GM21576 (cell line): ENCODE results near the gene KRTAP9-9.
"Not testable (repeated sequence)": the region's sequence is repeated elsewhere in the genome, so short reads cannot be mapped to it uniquely, and the experiment has no call there.

ENCODE experiments used
- ATAC-seq: cut with Tn5 transposase; IDR thresholded peaks from one replicate; pipeline ENCODE4 v1.9.1; 2021; ENCODE audit warnings: mild to moderate bottlenecking, moderate library complexity; ENCODE audit not compliant: unreplicated experiment

KRTAP9-9 gene

GRCh38 chr17:41264599-41264998 is 9.4 kb downstream of the KRTAP9-9 start:
- no peak for ATAC-seq

GRCh38 chr17:41265078-41265477 is 9.9 kb downstream of the KRTAP9-9 start, which contains the start of gene KRTAP9-6:
TSS of gene KRTAP9-6 (plus strand) at chr17:41265378. CDS start at chr17:41265378, 0 bp downstream.
- ATAC-seq, result no peak

DNA sequence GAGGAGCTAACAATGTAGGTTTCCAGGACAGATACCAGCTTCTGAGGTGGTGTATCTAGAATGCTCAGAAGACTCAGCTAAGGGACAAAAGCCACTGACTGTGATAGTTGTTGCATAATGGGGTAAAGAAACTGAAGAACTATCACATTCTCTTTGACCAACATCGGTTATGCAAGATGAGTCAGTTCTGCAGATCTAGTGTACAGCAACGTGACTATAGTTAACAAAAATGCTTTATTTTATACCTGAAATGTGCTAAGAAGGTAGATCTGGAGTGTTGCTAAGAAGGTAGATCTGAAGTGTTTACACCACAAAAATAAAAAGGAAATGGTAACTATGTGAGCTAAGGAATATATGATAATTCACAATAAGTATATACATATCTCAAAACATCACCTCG is 12.5 kb downstream of the KRTAP9-9 start:
- no peak for ATAC-seq

- ATAC-seq, result not testable (repeated sequence)
These were observed 16.1 kb downstream of the KRTAP9-9 start for GRCh38 chr17:41271323-41271722.

GRCh38 chr17:41271858-41272257 is 16.7 kb downstream of the KRTAP9-9 start:
- ATAC-seq, result no peak

GRCh38 chr17:41275648-41276190 is 20.5 kb downstream of the KRTAP9-9 start, which contains the start of gene KRTAP9-7:
TSS of gene KRTAP9-7 (plus strand) at chr17:41275698. CDS start at chr17:41275698, 0 bp downstream.
- ATAC-seq, result not testable (repeated sequence)

GRCh38 chr17:41278176-41278955 is 23.2 kb downstream of the KRTAP9-9 start:
- no peak for ATAC-seq

- no peak for ATAC-seq
These were observed 28.9 kb downstream of the KRTAP9-9 start for GRCh38 chr17:41284043-41284442.

DNA sequence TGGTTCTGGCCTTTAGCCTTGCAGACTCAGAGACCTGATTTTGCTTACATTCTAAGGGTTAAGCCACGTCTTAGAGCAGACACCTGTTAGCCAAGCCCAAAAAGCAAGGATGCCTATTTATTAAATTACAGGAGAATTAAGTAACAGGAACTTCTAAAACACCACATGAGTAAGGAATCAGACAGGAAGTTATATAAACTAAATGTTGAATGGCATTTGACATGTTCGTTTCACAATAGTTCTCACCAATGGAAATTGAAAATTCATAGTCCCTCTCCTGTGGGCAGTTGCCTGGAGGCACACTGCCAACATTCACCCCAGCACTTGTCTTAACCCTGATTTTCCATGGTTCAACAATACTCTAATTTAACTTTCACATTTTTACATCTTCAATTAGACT is 29.4 kb downstream of the KRTAP9-9 start:
- ATAC-seq, result no peak

DNA sequence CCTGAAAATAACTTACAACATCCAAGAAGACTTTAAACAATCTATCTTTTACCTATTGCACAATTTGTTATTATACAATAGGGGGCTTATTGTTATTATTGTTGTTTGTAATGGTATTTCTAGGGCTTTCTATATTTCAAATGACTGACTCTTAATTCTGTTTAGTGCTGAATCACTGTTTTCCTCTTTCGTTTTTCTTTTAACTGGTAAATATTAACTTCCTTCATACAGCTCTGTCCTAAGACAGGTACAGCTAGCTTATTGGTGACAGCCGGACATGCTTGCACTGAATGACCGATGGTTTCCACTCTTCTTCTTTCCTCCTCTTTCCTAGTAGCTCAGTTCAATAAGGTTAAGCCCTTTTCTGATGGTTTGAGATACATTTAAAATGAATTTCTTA is 31.9 kb downstream of the KRTAP9-9 start:
- no peak for ATAC-seq

DNA sequence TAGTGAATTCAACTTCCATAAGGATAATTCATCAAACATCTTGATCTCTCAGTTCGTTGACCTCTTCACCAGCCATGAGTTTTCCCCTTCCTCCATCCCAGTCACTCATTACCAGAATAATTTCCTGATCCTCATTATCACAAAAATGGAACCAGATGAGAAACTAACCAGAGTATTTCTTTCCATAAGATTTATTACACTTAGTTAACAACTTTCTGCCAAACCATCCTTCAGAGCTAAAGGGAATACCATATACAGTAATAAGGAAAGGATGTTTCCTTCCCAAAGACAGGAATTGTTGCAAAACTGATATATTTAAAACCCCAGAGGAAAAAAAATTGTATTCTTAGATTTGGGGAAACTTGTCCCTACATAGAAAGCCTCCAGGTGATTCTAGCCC is 38.8 kb downstream of the KRTAP9-9 start:
- no peak for ATAC-seq

DNA sequence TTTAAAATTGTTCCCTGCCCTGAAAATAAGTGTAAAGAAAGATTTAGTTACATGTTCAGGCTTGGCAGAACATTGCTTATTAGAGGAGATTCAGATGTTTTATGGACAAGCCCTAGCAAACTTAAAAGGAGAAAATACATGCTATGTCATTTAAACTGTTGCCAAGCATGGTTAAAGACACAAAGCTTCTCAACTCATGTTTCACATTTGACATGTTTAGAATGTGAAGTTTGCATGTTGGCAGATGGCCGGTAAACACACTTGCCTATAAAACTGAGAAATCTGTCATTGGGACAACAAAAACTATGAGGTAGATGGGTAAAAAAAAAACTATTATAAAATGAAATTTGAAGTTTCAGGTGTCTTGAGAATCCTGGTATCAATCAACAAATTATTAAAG is 41.7 kb downstream of the KRTAP9-9 start:
- no peak for ATAC-seq

DNA sequence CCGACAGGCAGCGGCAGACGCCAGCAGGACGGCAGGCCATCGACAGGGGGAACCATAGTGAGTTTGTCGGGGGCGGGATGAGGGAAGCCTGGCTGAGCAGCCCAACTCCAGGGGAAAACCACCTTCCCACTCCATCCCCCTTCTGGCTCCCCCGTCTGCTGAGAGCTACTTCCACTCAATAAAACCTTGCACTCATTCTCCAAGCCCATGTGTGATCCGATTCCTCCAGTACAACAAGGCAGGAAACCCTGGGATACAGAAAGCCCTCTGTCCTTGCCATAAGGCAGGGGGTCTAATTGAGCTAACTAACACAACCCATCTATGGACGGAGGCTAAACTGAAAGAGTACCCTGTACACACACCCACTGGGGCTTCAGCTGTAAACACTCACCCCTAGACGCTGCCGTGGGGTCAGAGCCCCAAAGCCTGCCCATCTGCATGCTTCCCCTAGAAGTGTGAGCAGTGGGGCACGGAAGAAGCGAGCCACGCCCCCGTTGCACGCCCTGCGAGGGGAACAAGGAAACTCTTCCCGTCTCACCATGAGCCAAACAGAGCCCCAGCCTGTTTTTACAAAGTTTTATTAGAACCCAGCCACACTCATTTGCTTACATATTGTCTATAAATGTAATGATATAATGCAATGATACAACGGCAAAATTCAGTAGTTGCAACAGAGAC is 43.4 kb downstream of the KRTAP9-9 start:
- ATAC-seq, result no peak

- no peak for ATAC-seq
These were observed 46.1 kb downstream of the KRTAP9-9 start for GRCh38 chr17:41301204-41301790.

GRCh38 chr17:41301916-41302901 is 47.0 kb downstream of the KRTAP9-9 start, which contains the start of gene KRTAP29-1:
TSS of gene KRTAP29-1 (minus strand) at chr17:41302851. CDS start at chr17:41302851, 0 bp downstream.
- no peak for ATAC-seq

DNA sequence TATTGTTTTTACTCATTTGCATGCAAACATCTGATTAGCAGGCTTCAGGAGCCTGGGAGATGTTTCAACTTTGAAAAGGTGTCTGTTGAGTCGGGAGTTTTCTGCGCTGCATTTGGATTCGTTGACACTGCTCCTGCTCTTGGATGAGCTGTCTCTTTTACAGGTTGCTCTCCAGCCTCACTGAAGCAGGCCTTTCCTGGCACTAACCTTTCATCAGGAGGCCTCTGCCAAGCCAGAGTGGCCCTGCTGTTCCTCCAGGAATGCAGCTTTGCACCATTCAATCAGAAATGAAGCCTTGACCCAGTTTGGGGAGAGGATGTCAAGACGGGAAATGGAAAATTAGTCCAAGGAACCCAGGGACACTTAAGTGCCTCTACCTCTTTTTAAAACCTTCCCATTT is 47.8 kb downstream of the KRTAP9-9 start:
- ATAC-seq, result no peak

- ATAC-seq, result no peak
These were observed 48.9 kb downstream of the KRTAP9-9 start for GRCh38 chr17:41304091-41304490.
